HEK293 (cell line): ENCODE results near the gene COX17.

Experiments used
- CTCF ChIA-PET: fragments of 350-600 bp; formaldehyde crosslinking; extraction: SDS; loops from one replicate; lab custom pipeline; 2021; ENCODE audit warnings: antibody characterized with exemption; lab: Yijun Ruan, JAX
- POLR2A ChIA-PET: fragments of 300-600 bp; formaldehyde crosslinking; extraction: SDS; loops from one replicate; lab custom pipeline; 2020; ENCODE audit warnings: antibody characterized with exemption, inconsistent platforms; lab: Yijun Ruan, JAX
- H3K27ac ChIP-seq: fragments of 200-500 bp; sonication (Bioruptor generic); 2 replicates; pipeline ENCODE4 v1.5.1; 2014; ENCODE audit warnings: low read depth, low read length, control low read depth, inconsistent platforms; ENCODE audit errors: extremely low read depth
- H3K36me3 ChIP-seq, 2 experiments: fragments of 200-500 bp in 1 of 2; sonication (Bioruptor generic) in 1 of 2; 1 replicate in 1 of 2; 2 replicates in 1 of 2; pipeline ENCODE4 v1.5.1; 2014 to 2017; ENCODE audit warnings: inconsistent platforms in 2 of 2, low read length in 2 of 2; ENCODE audit not compliant: control insufficient read depth in 2 of 2, insufficient read depth in 1 of 2
- H3K4me1 ChIP-seq: fragments of 200-500 bp; sonication (Bioruptor generic); 2 replicates; pipeline ENCODE4 v1.5.1; 2014; ENCODE audit warnings: mild to moderate bottlenecking, low read length, inconsistent platforms; ENCODE audit not compliant: control insufficient read depth, insufficient read depth
- H3K4me3 ChIP-seq: 2 replicates; pipeline ENCODE4 v1.5.1; 2011; ENCODE audit warnings: low read depth, mild to moderate bottlenecking, control low read depth, low read length, moderate library complexity
- H3K9me3 ChIP-seq: fragments of 200-500 bp; sonication (Bioruptor generic); 2 replicates; pipeline ENCODE4 v1.5.1; 2014; ENCODE audit warnings: low read depth, low read length, inconsistent platforms; ENCODE audit not compliant: control insufficient read depth, insufficient read depth
- IKZF3 ChIP-seq: fragments of 450-650 bp; IDR thresholded peaks from 2 replicates; pipeline ENCODE4 v1.5.0; 2018; ENCODE audit warnings: missing biosample characterization, mild to moderate bottlenecking, missing genetic modification characterization, moderate library complexity
- MZF1 ChIP-seq: fragments of 450-650 bp; formaldehyde crosslinking; IDR thresholded peaks from 2 replicates; pipeline ENCODE4 v1.5.1; 2017; ENCODE audit warnings: missing biosample characterization, missing genetic modification characterization, borderline replicate concordance
- REST ChIP-seq: fragments of 450-650 bp; formaldehyde crosslinking; IDR thresholded peaks from 2 replicates; pipeline ENCODE4 v1.5.1; 2016; ENCODE audit warnings: missing biosample characterization, missing genetic modification characterization
- SETDB1 ChIP-seq: IDR thresholded peaks from one replicate; pipeline ENCODE4 v1.6.1; 2017; ENCODE audit warnings: mild to moderate bottlenecking, low read length, moderate library complexity, mixed read lengths; ENCODE audit not compliant: insufficient read length
- SP2 ChIP-seq: fragments of 450-650 bp; formaldehyde crosslinking; IDR thresholded peaks from 2 replicates; pipeline ENCODE4 v1.5.1; 2016; ENCODE audit warnings: missing biosample characterization, missing genetic modification characterization
- YY1 ChIP-seq: fragments of 450-650 bp; formaldehyde crosslinking; IDR thresholded peaks from 2 replicates; pipeline ENCODE4 v1.5.1; 2018; ENCODE audit warnings: missing biosample characterization, missing genetic modification characterization
- ZBTB21 ChIP-seq: fragments of 450-650 bp; formaldehyde crosslinking; IDR thresholded peaks from 2 replicates; pipeline ENCODE4 v1.5.1; 2017; ENCODE audit warnings: missing biosample characterization, missing genetic modification characterization
- ZBTB8A ChIP-seq: fragments of 450-650 bp; formaldehyde crosslinking; IDR thresholded peaks from 2 replicates; pipeline ENCODE4 v1.5.1; 2016; ENCODE audit warnings: missing biosample characterization, missing genetic modification characterization
- ZIC2 ChIP-seq: fragments of 450-650 bp; formaldehyde crosslinking; IDR thresholded peaks from 2 replicates; pipeline ENCODE4 v1.5.1; 2016; ENCODE audit warnings: missing biosample characterization, missing genetic modification characterization
- ZNF146 ChIP-seq: fragments of 450-650 bp; formaldehyde crosslinking; IDR thresholded peaks from 2 replicates; pipeline ENCODE4 v1.5.1; 2016; ENCODE audit warnings: missing biosample characterization, missing genetic modification characterization
- ZNF184 ChIP-seq: fragments of 450-650 bp; IDR thresholded peaks from 2 replicates; pipeline ENCODE4 v1.5.1; 2018; ENCODE audit warnings: missing biosample characterization, mild to moderate bottlenecking, missing genetic modification characterization
- ZNF280C ChIP-seq: fragments of 450-650 bp; formaldehyde crosslinking; IDR thresholded peaks from 2 replicates; pipeline ENCODE4 v1.5.1; 2016; ENCODE audit warnings: missing biosample characterization, missing genetic modification characterization
- ZNF302 ChIP-seq: fragments of 450-650 bp; formaldehyde crosslinking; IDR thresholded peaks from 2 replicates; pipeline ENCODE4 v1.5.1; 2016; ENCODE audit warnings: missing biosample characterization, missing genetic modification characterization, low read depth
- ZNF433 ChIP-seq: fragments of 450-650 bp; formaldehyde crosslinking; IDR thresholded peaks from 2 replicates; pipeline ENCODE4 v1.5.1; 2016; ENCODE audit warnings: missing biosample characterization, missing genetic modification characterization, low read depth
- ZNF518A ChIP-seq: fragments of 450-650 bp; formaldehyde crosslinking; conservative IDR thresholded peaks from 2 replicates; pipeline ENCODE4 v1.5.1; 2016; ENCODE audit warnings: low read depth, missing biosample characterization, missing genetic modification characterization
- ZNF624 ChIP-seq: fragments of 450-650 bp; formaldehyde crosslinking; IDR thresholded peaks from 2 replicates; pipeline ENCODE4 v1.5.1; 2017; ENCODE audit warnings: missing biosample characterization, missing genetic modification characterization
- ZNF701 ChIP-seq: fragments of 450-650 bp; formaldehyde crosslinking; IDR thresholded peaks from 2 replicates; pipeline ENCODE4 v1.5.1; 2016; ENCODE audit warnings: missing biosample characterization, missing genetic modification characterization
- ZNF791 ChIP-seq: fragments of 450-650 bp; formaldehyde crosslinking; IDR thresholded peaks from 2 replicates; pipeline ENCODE4 v1.5.1; 2016; ENCODE audit warnings: missing biosample characterization, missing genetic modification characterization
- ZSCAN23 ChIP-seq: fragments of 450-650 bp; formaldehyde crosslinking; IDR thresholded peaks from 2 replicates; pipeline ENCODE4 v1.5.1; 2016; ENCODE audit warnings: missing biosample characterization, missing genetic modification characterization

COX17 gene

GRCh38 chr3:119625451-119626153 lies 51.6 kb downstream of the COX17 start:
- H3K4me3 ChIP-seq, result no peak overlapping the region
- H3K4me1 ChIP-seq, result no peaks in the 10 kb centered on the region
- H3K27ac ChIP-seq, result no peak overlapping the region
- CTCF ChIA-PET, result no interaction called here
- no peaks in the 10 kb centered on the region for H3K36me3 ChIP-seq
- TF ChIP-seq SETDB1 (no peak), ZNF518A (tag by site-specific recombination) (no peak), ZNF433 (no peak), ZSCAN23 (tag by site-specific recombination) (no peak), ZIC2 (tag by site-specific recombination) (no peak), ZNF280C (no peak), ZNF184 (tag by site-specific recombination) (no peak), IKZF3 (tag by site-specific recombination) (no peak), ZNF701 (tag by site-specific recombination) (no peak), ZNF146 (tag by site-specific recombination) (no peak), ZBTB21 (no peak), MZF1 (tag by site-specific recombination) (no peak), ZNF302 (tag by site-specific recombination) (no peak), SP2 (tag by site-specific recombination) (no peak), REST (tag by site-specific recombination) (no peak), YY1 (tag by site-specific recombination) (no peak), ZNF624 (tag by site-specific recombination) (no peak), ZBTB8A (tag by site-specific recombination) (no peak), ZNF791 (tag by site-specific recombination) (no peak)
- POLR2A ChIA-PET, result no interaction called here
- no peaks in the 10 kb centered on the region for H3K9me3 ChIP-seq
